Hippocampal formation (tissue), 2 donors: Measurements from ENCODE around the gene FAM171A1.
A peak's percentile ranks its signal among the peaks of the same experiment; 100 is the strongest.
"Not testable (repeated sequence)": the region's sequence is repeated elsewhere in the genome, so short reads cannot be mapped to it uniquely, and the experiment has no call there.

ENCODE experiments used
- DNase-seq, 2 donors: peaks; one replicate each; lab custom pipeline; 2025; lab: John Stamatoyannopoulos, UW

Gene FAM171A1

GRCh38 chr10:15316871-15317464 is 54.1 kb downstream of the FAM171A1 start:
- no peak for DNase-seq

DNA sequence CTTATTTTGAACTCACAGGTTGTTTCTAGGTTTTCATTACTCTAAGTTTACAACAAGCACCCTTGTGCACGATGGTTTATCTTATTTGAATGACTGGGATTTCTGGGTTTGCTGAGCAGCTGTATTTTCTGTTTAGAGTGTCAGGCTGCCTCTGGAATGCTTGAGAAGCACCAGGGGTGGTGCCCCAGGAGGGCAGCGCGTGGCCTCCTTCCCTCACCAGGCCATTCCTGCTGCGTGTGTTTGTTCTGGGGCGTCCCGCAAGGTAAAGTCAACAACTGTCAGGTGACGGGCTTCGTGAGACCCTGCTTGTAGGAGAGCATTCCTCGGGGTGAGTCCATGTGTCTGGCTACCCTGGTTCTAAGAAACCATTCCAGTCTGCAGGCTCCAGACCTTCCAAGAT is 54.9 kb downstream of the FAM171A1 start:
- no peak for DNase-seq

DNA sequence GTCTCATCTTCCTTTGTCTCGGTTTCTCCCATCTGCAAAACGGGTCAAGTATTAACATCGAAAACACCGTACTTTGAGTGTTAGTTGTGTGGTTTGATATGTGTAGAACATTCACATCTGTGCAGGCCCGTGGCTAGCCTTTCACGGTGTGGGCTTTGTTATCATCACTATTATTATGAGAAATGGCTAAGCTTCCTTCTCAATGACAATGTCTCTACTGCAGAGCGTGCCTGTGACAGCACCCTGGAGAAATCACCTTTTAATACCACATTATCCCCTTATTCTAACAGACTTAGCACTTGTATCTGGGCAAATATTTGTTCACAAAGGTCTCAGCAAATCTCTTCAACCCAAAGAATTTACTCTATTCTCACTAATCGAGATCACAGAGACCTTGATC is 55.8 kb downstream of the FAM171A1 start:
- DNase-seq, result no peak

DNA sequence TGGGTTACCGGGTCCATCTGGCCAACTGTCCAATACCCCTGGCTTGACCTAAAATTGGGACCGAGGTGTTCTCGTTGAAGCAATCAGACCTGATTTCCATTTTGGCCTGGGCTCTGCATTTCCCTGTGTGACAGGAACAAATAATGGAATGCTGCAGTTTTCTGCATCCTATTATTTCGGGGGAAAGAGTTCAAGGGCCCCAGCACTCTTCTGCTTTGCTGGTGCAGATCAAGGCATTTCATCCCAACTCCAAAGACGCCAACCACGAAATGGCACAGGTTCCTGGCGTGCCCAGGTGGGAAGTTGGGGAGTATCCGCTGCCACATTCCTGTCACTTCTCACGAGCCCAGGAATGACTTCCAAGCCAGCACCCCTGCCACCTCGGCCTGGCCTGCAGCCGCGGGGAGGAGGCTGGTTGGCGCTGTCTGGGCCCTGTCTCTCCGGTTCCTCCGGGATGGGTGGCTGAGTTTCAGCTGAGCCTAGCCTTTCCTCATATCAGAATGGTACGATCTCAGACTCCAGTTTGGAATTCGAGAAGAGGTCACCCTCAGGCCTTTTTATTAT is 56.5 kb downstream of the FAM171A1 start:
- peak in 1 of 2 donors; percentile 30 for DNase-seq

DNA sequence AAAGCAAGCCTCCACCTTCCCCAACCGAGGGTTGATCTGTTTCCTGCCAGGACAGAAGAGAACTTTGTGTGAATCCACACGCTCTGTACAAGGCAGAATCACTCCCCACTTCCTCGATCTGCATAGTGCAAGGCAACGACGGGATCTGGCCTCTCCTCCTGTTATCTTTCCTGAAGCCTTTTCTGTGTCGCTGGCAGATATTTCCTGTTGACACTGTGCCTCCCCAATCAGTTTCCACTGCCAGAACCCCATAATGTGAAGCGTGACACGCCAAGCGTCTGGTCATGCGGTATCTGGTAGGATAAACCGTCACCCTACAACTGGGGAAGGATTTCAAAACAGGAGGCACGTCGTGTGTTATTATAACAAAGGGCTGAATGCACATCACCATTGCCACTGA is 57.2 kb downstream of the FAM171A1 start:
- peak; percentile 41 to 73 for DNase-seq

DNA sequence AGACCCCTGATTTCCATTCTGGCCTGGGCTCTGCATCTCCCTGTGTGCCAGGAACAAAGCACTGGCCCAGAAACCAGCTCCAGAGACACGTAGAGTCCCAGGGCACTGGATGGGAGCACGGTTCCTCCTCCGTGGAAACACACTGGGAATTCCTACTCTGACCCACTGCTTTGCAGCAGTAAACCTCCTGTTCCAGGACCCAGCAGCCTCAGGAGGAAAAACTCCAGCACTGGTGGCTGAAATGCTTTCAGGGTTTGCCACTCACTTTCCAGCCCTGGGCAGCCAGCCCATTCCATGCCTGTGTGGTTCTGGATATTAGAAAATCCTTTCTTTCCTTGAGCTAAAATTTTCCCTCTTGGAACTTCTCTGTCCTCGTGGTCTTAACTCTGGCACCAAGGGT is 58.0 kb downstream of the FAM171A1 start:
- peak; percentile 38 to 40 for DNase-seq

DNA sequence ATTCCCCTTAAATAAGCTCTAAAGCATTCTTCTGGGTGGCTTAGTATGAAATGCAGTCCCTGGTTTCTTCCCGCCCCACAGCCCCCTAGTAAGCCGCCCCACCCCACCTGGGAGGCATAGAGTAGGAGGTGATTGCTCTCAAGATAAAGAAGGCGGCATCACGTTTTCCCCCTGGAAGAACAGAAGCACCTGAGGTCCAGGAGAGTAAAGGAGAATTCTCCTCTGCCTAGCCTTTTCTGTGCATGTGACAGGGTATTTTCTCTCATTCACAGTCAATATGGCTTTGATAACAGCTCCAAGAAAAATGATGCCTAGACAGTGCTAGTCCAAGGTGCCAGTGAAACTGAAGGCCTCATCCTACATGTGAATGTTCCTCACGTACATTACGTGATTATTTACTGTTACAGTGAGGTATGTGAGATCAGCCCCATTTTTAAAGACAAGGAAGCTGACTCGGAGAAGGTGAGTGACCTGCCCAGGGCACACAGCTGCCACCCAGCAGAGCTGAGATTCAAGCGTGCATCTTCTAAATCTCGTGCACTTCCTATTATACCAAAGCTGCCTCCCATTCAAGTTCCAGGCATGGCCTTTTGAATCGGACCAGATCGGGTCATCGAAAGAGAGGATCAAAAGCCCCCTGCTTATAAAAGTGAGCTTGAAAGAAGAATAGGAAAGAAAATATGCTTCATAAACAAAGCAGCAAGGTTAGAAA is 59.4 kb downstream of the FAM171A1 start:
- no peak for DNase-seq

- DNase-seq, result no peak
These were observed 60.1 kb downstream of the FAM171A1 start for GRCh38 chr10:15310776-15311568.

DNA sequence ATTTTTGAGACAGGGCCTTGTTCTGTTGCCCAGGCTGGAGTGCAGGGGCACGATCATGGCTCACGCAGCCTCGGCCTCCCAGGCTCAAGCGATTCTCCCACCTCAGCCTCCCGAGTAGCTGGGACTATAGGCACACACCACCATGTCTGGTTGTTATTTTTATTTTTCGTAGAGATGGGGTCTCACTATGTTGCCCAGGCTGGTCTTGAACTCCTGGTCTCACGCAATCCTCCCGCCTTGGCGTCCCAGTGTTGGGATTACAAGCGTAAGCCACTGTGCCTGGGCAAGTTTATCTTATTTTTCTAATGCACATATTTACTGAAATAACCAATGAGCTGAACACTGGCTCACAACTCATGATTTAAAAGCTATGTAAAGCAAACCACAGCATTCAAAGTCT is 61.9 kb downstream of the FAM171A1 start:
- DNase-seq, result no peak

DNA sequence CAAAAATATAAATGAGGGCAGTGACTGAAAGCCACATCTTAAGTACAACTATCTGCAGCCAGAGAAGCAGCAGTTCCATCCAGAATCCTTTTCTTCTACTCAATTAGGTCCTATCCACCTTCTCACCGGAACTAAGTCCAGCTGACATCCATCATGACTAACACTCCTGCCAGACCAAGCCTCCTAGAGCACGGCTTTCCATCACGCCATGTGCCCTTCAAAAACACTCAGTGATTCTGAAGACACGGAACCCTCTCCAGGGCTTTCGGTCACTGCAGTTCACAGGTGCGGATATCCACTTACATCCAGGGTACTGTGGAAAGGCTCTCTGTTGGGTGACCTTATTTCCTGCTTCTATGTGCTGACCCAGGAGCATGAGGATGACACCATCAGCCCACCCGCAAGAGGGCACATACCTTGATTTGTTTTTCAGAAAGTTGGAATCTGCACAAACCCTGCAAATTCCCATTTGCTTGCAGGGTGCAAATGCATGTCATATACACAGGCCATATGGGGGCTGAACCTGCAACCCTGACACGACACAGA is 64.3 kb downstream of the FAM171A1 start:
- no peak for DNase-seq

DNA sequence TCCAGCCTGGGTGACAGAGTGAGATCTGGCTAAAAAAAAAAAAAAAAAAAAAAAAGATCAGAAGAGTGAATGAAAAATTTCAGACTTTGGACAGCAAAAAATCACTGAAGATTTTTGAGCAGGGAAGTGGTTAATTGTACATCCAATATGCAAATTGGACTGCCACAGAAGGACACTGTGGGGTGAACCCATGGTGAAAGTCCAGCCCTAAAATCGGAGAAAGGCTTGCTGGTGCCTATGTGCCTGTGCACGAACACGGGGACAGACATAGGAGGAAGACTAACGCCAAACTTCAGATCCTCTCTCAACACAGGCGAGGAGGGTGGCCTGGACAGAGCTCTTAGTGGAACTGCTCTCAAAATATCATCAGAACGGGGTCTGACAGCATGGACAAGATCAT is 65.5 kb downstream of the FAM171A1 start:
- no peak for DNase-seq

- DNase-seq, result no peak
These were observed 65.9 kb downstream of the FAM171A1 start for GRCh38 chr10:15305161-15305560.

DNA sequence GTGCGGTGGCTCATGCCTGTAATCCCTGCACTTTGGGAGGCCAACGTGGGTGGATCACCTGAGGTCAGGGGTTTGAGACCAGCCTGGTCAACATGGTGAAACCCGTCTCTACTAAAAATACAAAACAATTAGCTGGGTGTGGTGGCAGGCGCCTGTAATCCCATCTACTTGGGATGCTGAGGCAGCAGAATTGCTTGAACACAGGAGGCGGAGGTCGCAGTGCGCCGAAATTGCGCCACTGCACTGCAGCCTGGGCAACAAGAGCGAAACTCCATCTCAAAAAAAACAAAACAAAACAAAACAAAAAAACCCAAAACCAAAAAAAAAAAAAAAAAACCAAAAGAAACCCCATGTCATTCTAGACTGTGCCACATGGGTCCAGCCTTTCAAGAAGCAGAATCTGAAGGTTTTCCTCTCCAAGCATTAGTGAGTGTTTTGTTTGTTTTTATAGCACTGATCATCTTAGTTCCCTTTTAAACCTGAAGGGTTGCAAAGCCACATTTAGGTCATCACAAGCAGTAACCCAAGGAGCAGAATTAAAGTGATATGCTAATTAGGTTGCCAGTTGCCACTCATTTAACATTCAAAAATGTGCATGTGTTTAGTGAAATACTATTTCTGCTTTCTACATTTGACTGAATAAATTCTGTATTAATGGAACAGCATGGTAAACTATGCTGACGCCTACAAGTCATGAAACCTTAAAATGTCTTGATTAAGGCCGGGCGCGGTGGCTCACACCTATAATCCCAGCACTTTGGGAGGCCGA is 68.7 kb downstream of the FAM171A1 start:
- DNase-seq, result not testable (repeated sequence)

- peak; percentile 28 to 29 for DNase-seq
These were observed 70.4 kb downstream of the FAM171A1 start for GRCh38 chr10:15300697-15301096.

DNA sequence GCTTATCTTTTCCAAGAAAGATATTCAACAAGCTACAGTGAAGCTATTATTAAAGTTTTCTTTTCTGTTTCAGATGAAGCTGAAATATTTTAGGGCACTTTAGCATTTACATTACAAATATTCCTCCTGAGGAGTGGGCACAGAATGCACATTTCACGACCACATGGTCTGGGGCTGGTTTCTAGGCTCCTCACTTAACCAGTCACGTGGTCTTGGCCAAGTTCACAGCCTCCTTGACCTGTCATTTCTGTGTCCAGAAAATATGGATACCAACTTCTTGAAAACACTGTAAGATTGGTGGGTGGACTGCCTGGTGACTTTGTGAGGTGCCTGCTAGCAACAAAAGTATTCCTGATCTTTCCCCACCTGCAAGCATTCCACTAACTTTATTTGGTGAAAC is 70.9 kb downstream of the FAM171A1 start:
- no peak for DNase-seq

GRCh38 chr10:15296701-15297100 is 74.4 kb downstream of the FAM171A1 start:
- DNase-seq, result no peak

DNA sequence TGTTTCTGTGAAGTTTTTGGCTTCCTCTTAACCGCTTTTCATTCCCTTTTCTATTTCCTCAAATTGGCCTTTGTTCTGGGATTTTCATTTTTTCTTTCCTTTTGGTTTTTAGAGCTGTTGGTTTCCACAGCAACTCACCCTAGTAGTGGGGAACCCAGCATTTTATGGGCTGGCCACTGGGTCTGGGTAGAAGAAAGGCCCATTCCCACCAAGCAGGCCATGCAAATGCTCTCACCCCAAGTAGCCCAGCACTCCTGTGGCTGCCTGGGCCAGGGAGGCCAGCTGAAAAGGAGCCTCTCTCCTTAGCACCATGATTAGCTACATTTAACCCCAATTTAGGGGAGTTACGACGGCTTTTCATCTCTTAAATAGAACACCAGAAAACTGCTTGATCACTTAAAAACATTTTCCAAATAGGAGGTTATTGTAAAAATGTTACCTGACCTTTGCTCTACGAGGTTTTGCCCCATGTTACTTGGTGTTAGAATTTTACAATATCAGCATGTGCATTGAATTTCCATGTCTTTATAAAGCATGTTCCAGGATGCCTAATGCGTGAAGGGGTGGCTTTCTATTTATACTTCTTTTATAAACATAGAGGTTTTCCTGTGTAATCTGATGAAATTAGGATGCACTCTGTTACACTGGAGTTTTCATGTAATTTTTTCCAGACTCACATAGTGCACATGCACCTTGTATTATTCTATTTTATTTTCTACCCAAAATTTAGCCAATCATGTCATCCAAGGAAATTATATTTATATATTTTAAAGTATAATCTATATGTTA is 75.4 kb downstream of the FAM171A1 start:
- DNase-seq, result peak in 1 of 2 donors; percentile 61

- DNase-seq, result peak; percentile 54 to 71
These were observed 76.9 kb downstream of the FAM171A1 start for GRCh38 chr10:15293862-15294842.

DNA sequence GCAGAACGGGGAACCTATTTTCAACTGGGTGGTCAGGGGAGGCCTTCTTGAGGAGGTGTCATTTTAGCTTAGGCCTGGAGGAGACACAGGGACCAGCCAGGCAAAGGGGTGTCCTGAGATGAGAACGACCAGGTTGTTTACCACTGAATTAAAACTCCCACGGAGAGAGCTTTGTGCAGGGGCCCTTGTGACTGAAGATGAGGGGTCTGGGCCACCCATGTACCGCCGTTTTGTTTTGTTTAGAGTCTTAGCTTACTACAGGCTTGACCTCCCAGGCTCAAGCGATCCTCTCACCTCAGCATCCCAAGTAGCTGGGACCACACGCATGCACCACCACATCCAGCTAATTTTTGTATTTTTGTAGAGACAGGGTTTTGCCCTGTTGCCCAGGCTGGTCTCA is 80.4 kb downstream of the FAM171A1 start:
- no peak for DNase-seq

DNA sequence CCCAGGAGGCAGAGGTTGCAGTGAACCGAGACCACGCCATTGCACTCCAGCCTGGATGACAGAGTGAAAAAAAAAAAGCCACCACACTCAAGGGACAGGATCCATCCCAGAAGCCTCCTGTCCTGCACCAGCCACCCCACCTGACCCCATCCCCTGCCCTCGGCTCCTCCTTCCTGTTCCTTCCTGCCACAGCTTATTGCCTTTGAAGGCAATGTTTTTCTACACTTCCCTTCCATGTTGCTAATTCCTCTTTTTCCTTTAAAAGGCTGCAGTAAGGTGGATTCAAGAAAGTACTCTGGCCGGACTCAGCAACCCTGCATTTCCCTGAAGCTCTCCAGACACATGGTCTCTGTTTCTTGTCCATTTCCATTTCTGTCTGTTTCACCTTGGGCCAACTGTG is 80.9 kb downstream of the FAM171A1 start:
- DNase-seq, result no peak
